AG10803 (cell line): ENCODE results near the gene COL6A3.

Experiments
- DNase-seq: peaks from one replicate; pipeline ENCODE4 v3.0.0; 2010; ENCODE audit warnings: low read depth
- H3K4me3 ChIP-seq: 2 replicates; pipeline ENCODE4 v1.5.1; 2011; ENCODE audit warnings: mild to moderate bottlenecking, low read length, control low read depth
- CTCF ChIP-seq: conservative IDR thresholded peaks from 2 replicates; pipeline ENCODE4 v1.5.1; 2011; ENCODE audit warnings: mild to moderate bottlenecking, low read length, control low read depth, inconsistent platforms

Gene COL6A3

GRCh38 chr2:237405605-237406004 is 8.4 kb downstream of the COL6A3 start:
- TF ChIP-seq CTCF = no peak
- DNase-seq = no peak
- peak overlapping the region; percentile 24 for H3K4me3 ChIP-seq

- peak overlapping the region; percentile 24 for H3K4me3 ChIP-seq
- peak; percentile 67 for DNase-seq
- no peak for TF ChIP-seq CTCF
Observed at GRCh38 chr2:237405006-237405559, 8.9 kb downstream of the COL6A3 start.

GRCh38 chr2:237404413-237404812 is 9.6 kb downstream of the COL6A3 start:
- H3K4me3 ChIP-seq = no peak overlapping the region
- DNase-seq = no peak
- no peak for TF ChIP-seq CTCF

- peak; percentile 87 for DNase-seq
- TF ChIP-seq CTCF = no peak
- no peak overlapping the region for H3K4me3 ChIP-seq
Observed at GRCh38 chr2:237403024-237403882, 10.7 kb downstream of the COL6A3 start.

- H3K4me3 ChIP-seq = no peak overlapping the region
- DNase-seq = no peak
- TF ChIP-seq CTCF = no peak
Observed at GRCh38 chr2:237400199-237400598, 13.8 kb downstream of the COL6A3 start.

GRCh38 chr2:237397072-237397471 is 16.9 kb downstream of the COL6A3 start:
- no peak for TF ChIP-seq CTCF
- H3K4me3 ChIP-seq = no peak overlapping the region
- DNase-seq = no peak

- no peak for DNase-seq
- no peak for TF ChIP-seq CTCF
Observed at GRCh38 chr2:237393523-237393922, 20.4 kb downstream of the COL6A3 start.

More at GRCh38 chr2:237393523-237393922, 20.4 kb downstream of the COL6A3 start:
- H3K4me3 ChIP-seq = no peak overlapping the region
